ENCODE measurements around the gene ACTR6.

ACTR6 gene

GRCh38 chr12:100200463-100201181 lies at the start of gene ACTR6:
ACTR6 (plus strand) TSS chr12:100200815; CDS start chr12:100200852, 37 bp downstream.
- Histone ChIP-seq H3K4me3 (ENCODE audit: low read depth in 1 of 2, low read length in 2 of 2) (peak within 1 kb of the TSS; percentile 96 to 98), H3K27me3 (ENCODE audit: control insufficient read depth in 1 of 2, insufficient read depth in 2 of 2, low read length in 2 of 2) (no peaks in the 10 kb centered on the region), H3K27ac (ENCODE audit: low read depth, low read length) (peak within 1 kb of the TSS; percentile 56), H3K36me3 (ENCODE audit: control insufficient read depth in 1 of 2, insufficient read depth in 2 of 2, low read length in 2 of 2) (peaks cover 0 to 3% of the 10 kb centered on the region in 2 donors), H3K9ac (ENCODE audit: low read depth in 1 of 2, low read length in 2 of 2) (peak within 1 kb of the TSS; percentile 70 to 80), H3K4me1 (ENCODE audit: control insufficient read depth in 1 of 2, insufficient read depth in 2 of 2, low read length in 2 of 2) (peaks cover 8 to 19% of the 10 kb centered on the region in 2 donors), H3K9me3 (ENCODE audit: control insufficient read depth in 1 of 2, low read length in 2 of 2) (no peaks in the 10 kb centered on the region)

GRCh38 chr12:100151769-100152168 lies 48.8 kb upstream of the ACTR6 start:
- Histone ChIP-seq H3K4me3 (ENCODE audit: low read depth in 1 of 2, low read length in 2 of 2) (no peak overlapping the region), H3K9ac (ENCODE audit: low read depth in 1 of 2, low read length in 2 of 2) (no peak overlapping the region), H3K27ac (ENCODE audit: low read depth, low read length) (no peak overlapping the region), H3K4me1 (ENCODE audit: control insufficient read depth in 1 of 2, insufficient read depth in 2 of 2, low read length in 2 of 2) (no peaks in the 10 kb centered on the region), H3K27me3 (ENCODE audit: control insufficient read depth in 1 of 2, insufficient read depth in 2 of 2, low read length in 2 of 2) (no peaks in the 10 kb centered on the region), H3K9me3 (ENCODE audit: control insufficient read depth in 1 of 2, low read length in 2 of 2) (no peaks in the 10 kb centered on the region), H3K36me3 (ENCODE audit: control insufficient read depth in 1 of 2, insufficient read depth in 2 of 2, low read length in 2 of 2) (no peaks in the 10 kb centered on the region)

GRCh38 chr12:100153131-100153530 lies 47.5 kb upstream of the ACTR6 start:
- H3K27me3 ChIP-seq (ENCODE audit: control insufficient read depth in 1 of 2, insufficient read depth in 2 of 2, low read length in 2 of 2), result no peaks in the 10 kb centered on the region
- no peak overlapping the region for H3K4me3 ChIP-seq (ENCODE audit: low read depth in 1 of 2, low read length in 2 of 2)
- H3K36me3 ChIP-seq (ENCODE audit: control insufficient read depth in 1 of 2, insufficient read depth in 2 of 2, low read length in 2 of 2), result no peaks in the 10 kb centered on the region
- H3K27ac ChIP-seq (ENCODE audit: low read depth, low read length), result no peak overlapping the region
- no peaks in the 10 kb centered on the region for H3K4me1 ChIP-seq (ENCODE audit: control insufficient read depth in 1 of 2, insufficient read depth in 2 of 2, low read length in 2 of 2)
- H3K9ac ChIP-seq (ENCODE audit: low read depth in 1 of 2, low read length in 2 of 2), result no peak overlapping the region
- no peaks in the 10 kb centered on the region for H3K9me3 ChIP-seq (ENCODE audit: control insufficient read depth in 1 of 2, low read length in 2 of 2)

GRCh38 chr12:100154474-100155247 lies 46.0 kb upstream of the ACTR6 start:
- no peak overlapping the region for H3K4me3 ChIP-seq (ENCODE audit: low read depth in 1 of 2, low read length in 2 of 2)

DNA sequence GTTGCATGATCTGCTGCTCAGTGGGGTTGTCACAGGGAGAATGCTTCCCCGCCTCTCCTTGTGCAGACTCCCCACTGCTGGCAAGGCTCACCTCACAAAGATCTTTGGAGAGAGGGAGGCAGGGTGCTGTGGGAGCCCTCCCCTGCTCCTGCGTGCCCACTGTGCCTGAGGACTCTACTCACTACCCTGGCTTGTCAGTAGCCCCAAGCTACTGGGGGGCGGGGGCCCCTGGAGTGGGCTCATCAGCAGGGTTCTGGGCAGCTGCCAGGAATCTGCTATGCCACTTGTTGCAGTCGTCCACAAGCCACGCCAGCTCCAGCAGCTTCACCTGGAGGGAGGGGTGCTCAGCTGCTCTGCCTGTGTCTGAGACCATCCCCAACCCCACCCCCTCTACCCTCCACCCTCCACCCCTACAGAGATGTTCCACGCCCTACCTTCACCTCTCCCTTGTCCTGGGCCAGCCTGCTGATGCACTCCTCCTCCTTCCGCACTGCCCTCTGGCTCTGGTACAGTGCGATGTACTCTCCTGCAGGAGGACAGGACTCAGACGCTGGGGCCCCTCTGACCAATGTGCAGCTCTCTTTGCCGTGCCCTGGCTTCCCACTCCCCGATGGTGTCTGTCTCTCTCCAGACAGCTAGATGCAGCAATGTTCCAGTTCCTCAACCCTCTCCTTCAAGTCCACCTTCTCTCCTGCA lies 43.7 kb upstream of the ACTR6 start:
- Histone ChIP-seq H3K9ac (ENCODE audit: low read depth in 1 of 2, low read length in 2 of 2) (no peak overlapping the region), H3K27me3 (ENCODE audit: control insufficient read depth in 1 of 2, insufficient read depth in 2 of 2, low read length in 2 of 2) (no peaks in the 10 kb centered on the region), H3K9me3 (ENCODE audit: control insufficient read depth in 1 of 2, low read length in 2 of 2) (peaks cover 0 to 6% of the 10 kb centered on the region in 2 donors), H3K36me3 (ENCODE audit: control insufficient read depth in 1 of 2, insufficient read depth in 2 of 2, low read length in 2 of 2) (no peaks in the 10 kb centered on the region), H3K4me3 (ENCODE audit: low read depth in 1 of 2, low read length in 2 of 2) (no peak overlapping the region), H3K4me1 (ENCODE audit: control insufficient read depth in 1 of 2, insufficient read depth in 2 of 2, low read length in 2 of 2) (no peaks in the 10 kb centered on the region), H3K27ac (ENCODE audit: low read depth, low read length) (no peak overlapping the region)

More at GRCh38 chr12:100154474-100155247, 46.0 kb upstream of the ACTR6 start:
- peaks cover 0 to 5% of the 10 kb centered on the region in 2 donors for H3K9me3 ChIP-seq (ENCODE audit: control insufficient read depth in 1 of 2, low read length in 2 of 2)
- no peak overlapping the region for H3K9ac ChIP-seq (ENCODE audit: low read depth in 1 of 2, low read length in 2 of 2)
- H3K36me3 ChIP-seq (ENCODE audit: control insufficient read depth in 1 of 2, insufficient read depth in 2 of 2, low read length in 2 of 2), result no peaks in the 10 kb centered on the region
- H3K4me1 ChIP-seq (ENCODE audit: control insufficient read depth in 1 of 2, insufficient read depth in 2 of 2, low read length in 2 of 2), result no peaks in the 10 kb centered on the region
- no peak overlapping the region for H3K27ac ChIP-seq (ENCODE audit: low read depth, low read length)
- H3K27me3 ChIP-seq (ENCODE audit: control insufficient read depth in 1 of 2, insufficient read depth in 2 of 2, low read length in 2 of 2), result no peaks in the 10 kb centered on the region

DNA sequence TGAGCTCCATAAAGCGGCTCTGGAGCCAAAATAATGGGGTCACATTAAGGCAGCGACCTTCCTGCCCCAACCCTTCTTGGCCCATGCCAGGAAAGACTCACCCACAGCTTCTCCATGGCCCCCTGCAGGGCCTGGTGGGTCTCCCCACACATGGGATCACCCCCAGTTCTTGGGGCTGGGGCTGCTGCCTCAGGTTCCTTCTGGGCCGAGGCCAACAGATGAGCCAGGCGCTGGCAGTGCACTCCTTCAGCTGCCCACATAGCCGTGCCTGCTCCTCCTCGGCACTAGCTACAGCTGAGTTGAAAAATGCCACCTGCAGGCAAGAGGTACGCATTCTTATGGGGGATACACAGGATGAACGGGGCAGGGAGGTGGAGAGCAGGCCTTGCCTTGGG lies 43.2 kb upstream of the ACTR6 start:
- H3K9ac ChIP-seq (ENCODE audit: low read depth in 1 of 2, low read length in 2 of 2), result no peak overlapping the region
- no peaks in the 10 kb centered on the region for H3K36me3 ChIP-seq (ENCODE audit: control insufficient read depth in 1 of 2, insufficient read depth in 2 of 2, low read length in 2 of 2)
- no peaks in the 10 kb centered on the region for H3K27me3 ChIP-seq (ENCODE audit: control insufficient read depth in 1 of 2, insufficient read depth in 2 of 2, low read length in 2 of 2)
- no peaks in the 10 kb centered on the region for H3K4me1 ChIP-seq (ENCODE audit: control insufficient read depth in 1 of 2, insufficient read depth in 2 of 2, low read length in 2 of 2)
- peaks cover 0 to 6% of the 10 kb centered on the region in 2 donors for H3K9me3 ChIP-seq (ENCODE audit: control insufficient read depth in 1 of 2, low read length in 2 of 2)
- no peak overlapping the region for H3K27ac ChIP-seq (ENCODE audit: low read depth, low read length)
- no peak overlapping the region for H3K4me3 ChIP-seq (ENCODE audit: low read depth in 1 of 2, low read length in 2 of 2)

GRCh38 chr12:100158535-100158934 lies 42.1 kb upstream of the ACTR6 start:
- no peak overlapping the region for H3K27ac ChIP-seq (ENCODE audit: low read depth, low read length)
- H3K27me3 ChIP-seq (ENCODE audit: control insufficient read depth in 1 of 2, insufficient read depth in 2 of 2, low read length in 2 of 2), result no peaks in the 10 kb centered on the region
- peaks cover 0 to 3% of the 10 kb centered on the region in 2 donors for H3K4me1 ChIP-seq (ENCODE audit: control insufficient read depth in 1 of 2, insufficient read depth in 2 of 2, low read length in 2 of 2)
- H3K4me3 ChIP-seq (ENCODE audit: low read depth in 1 of 2, low read length in 2 of 2), result no peak overlapping the region
- H3K9ac ChIP-seq (ENCODE audit: low read depth in 1 of 2, low read length in 2 of 2), result no peak overlapping the region
- H3K36me3 ChIP-seq (ENCODE audit: control insufficient read depth in 1 of 2, insufficient read depth in 2 of 2, low read length in 2 of 2), result no peaks in the 10 kb centered on the region
- H3K9me3 ChIP-seq (ENCODE audit: control insufficient read depth in 1 of 2, low read length in 2 of 2), result peaks cover 0 to 6% of the 10 kb centered on the region in 2 donors

GRCh38 chr12:100159391-100160104 lies 41.1 kb upstream of the ACTR6 start:
- Histone ChIP-seq H3K27ac (ENCODE audit: low read depth, low read length) (no peak overlapping the region), H3K4me3 (ENCODE audit: low read depth in 1 of 2, low read length in 2 of 2) (no peak overlapping the region), H3K36me3 (ENCODE audit: control insufficient read depth in 1 of 2, insufficient read depth in 2 of 2, low read length in 2 of 2) (no peaks in the 10 kb centered on the region), H3K9me3 (ENCODE audit: control insufficient read depth in 1 of 2, low read length in 2 of 2) (peaks cover 0 to 6% of the 10 kb centered on the region in 2 donors), H3K4me1 (ENCODE audit: control insufficient read depth in 1 of 2, insufficient read depth in 2 of 2, low read length in 2 of 2) (peaks cover 4 to 12% of the 10 kb centered on the region in 2 donors), H3K27me3 (ENCODE audit: control insufficient read depth in 1 of 2, insufficient read depth in 2 of 2, low read length in 2 of 2) (no peaks in the 10 kb centered on the region), H3K9ac (ENCODE audit: low read depth in 1 of 2, low read length in 2 of 2) (no peak overlapping the region)

DNA sequence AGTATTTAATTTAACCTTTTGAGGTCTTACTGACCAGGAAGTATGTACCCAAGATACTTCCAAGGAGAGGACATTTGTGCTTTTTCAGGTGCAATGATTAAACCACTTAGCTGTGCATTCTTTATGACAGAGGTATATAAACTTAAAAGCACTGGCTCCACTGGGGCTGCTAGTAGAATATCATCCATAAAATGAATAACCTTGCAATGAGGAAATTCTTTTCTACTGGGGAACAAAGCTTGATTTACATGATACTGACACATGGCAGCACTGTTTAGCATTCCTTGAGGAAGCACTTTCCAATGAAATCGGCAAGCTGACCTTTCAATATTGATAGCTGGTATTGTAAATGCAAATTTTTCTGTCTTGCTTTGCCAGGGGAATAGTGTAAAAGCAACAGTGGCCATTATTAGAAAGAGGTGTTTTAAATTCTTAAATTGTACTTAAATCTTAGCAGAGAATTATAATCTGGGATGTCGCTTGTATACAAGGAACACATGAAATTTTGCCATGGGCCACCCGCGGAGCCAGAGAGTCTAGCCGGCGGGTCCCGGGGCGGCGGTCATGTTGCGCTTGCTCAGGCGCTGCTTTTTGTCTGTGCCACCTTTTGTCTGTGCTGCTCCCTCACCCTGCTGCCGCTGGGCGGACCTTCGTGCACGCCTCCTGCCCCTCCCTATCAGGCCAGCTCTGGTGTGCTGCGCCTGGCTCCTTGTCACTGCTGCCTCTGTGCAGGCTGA lies 37.0 kb upstream of the ACTR6 start:
- H3K9ac ChIP-seq (ENCODE audit: low read depth in 1 of 2, low read length in 2 of 2), result peak overlapping the region in 1 of 2 donors; percentile 12
- H3K9me3 ChIP-seq (ENCODE audit: control insufficient read depth in 1 of 2, low read length in 2 of 2), result peaks cover 0 to 6% of the 10 kb centered on the region in 2 donors
- peaks cover 4 to 12% of the 10 kb centered on the region in 2 donors for H3K4me1 ChIP-seq (ENCODE audit: control insufficient read depth in 1 of 2, insufficient read depth in 2 of 2, low read length in 2 of 2)
- H3K36me3 ChIP-seq (ENCODE audit: control insufficient read depth in 1 of 2, insufficient read depth in 2 of 2, low read length in 2 of 2), result peaks cover 0 to 5% of the 10 kb centered on the region in 2 donors
- H3K4me3 ChIP-seq (ENCODE audit: low read depth in 1 of 2, low read length in 2 of 2), result peak overlapping the region; percentile 40 to 53
- H3K27me3 ChIP-seq (ENCODE audit: control insufficient read depth in 1 of 2, insufficient read depth in 2 of 2, low read length in 2 of 2), result no peaks in the 10 kb centered on the region
- H3K27ac ChIP-seq (ENCODE audit: low read depth, low read length), result no peak overlapping the region
